Activated CD8-positive, alpha-beta memory T cell treated with anti-CD3 and anti-CD28 coated beads for 48 hours (primary cell): ENCODE measurements around the gene SORBS1.

ENCODE experiments used
- DNase-seq, 3 experiments: peaks; one replicate each; pipeline ENCODE4 v3.0.0-alpha.2; 2020; ENCODE audit warnings: low read depth in 2 of 3, low spot score in 2 of 3

Gene SORBS1

DNA sequence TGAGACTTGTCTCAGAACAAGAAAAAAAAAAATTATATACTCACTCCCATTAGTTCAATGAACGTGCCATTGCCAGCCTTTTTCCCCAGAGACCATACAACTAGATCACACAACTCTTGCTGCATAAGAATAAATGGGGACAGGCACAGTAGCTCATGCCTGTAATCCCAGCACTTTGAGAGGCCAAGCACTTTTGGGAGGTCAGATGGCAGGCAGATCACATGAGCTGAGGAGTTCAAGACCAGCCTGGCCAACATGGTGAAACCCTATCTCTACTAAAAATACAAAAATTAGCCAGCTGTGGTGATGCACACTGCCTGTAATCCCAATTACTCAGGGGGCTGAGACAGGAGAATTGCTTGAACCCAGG is 284.0 kb downstream of the SORBS1 start:
- no peak for DNase-seq

DNA sequence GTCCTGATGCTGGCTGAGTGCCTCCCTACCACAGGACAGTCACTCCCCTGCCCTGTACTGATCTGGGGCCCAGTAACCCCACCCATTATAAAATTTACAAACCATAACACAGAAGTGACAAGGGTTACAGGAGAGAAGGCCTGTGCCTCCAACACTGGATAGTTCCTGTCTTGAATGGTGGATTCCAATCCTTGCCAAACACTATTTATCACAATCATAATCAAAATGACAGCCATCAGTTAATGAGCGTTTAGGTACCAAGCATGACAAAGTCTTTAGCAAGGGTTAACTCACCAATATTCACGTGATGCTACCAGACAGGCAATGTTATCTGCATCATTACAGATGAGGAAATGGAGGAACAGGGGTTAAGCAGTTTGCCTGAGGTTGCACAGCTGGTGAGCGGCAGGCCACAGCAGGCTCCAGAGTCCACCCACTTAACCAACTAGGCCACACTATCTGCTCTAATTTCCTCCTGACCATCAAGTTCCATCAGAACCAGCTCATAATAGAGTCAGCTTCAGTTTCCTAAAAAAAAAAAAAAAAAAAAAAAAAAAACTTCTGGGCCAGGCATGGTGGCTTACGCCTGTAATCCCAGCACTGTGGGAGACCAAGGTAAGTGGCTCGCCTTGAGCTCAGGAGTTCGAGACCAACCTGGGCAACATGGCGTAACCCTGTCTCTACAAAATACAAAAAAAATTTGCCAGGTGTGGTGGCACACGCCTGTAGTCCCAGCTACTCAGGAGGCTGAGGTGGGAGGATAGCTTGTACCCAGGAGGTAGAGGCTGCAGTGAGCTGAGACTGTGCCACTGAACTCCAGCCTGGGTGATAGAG is 284.6 kb downstream of the SORBS1 start:
- DNase-seq, result no peak

DNA sequence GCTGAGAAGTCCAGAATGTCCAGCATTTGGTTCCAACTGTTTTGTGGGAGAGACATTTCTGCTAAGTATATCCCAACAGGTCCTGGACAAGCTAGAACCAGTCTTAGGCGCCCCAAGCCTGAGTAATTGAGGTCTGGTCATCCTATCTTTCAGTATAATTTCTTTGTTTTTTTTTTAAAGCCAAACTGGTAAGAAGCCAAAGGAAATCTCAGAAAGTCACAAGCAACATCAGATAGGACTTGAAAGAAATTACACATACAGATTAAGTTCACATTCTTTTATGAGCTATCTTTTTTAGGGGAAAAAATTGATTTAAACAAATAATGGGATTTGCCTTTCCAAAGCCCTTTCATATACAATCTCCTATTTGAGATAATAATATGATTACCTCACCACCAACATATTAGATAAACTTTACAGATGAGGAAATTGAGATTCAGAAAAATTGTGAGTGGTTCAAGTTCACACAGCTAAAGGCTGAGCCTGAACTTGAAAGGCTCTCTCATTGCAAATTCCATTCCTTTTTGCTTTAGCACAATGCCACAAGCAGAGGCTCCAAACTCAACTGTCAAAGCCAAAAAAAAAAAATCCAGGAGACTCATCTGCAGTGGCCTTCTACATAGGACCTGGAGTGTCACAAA is 285.3 kb downstream of the SORBS1 start:
- no peak for DNase-seq

DNA sequence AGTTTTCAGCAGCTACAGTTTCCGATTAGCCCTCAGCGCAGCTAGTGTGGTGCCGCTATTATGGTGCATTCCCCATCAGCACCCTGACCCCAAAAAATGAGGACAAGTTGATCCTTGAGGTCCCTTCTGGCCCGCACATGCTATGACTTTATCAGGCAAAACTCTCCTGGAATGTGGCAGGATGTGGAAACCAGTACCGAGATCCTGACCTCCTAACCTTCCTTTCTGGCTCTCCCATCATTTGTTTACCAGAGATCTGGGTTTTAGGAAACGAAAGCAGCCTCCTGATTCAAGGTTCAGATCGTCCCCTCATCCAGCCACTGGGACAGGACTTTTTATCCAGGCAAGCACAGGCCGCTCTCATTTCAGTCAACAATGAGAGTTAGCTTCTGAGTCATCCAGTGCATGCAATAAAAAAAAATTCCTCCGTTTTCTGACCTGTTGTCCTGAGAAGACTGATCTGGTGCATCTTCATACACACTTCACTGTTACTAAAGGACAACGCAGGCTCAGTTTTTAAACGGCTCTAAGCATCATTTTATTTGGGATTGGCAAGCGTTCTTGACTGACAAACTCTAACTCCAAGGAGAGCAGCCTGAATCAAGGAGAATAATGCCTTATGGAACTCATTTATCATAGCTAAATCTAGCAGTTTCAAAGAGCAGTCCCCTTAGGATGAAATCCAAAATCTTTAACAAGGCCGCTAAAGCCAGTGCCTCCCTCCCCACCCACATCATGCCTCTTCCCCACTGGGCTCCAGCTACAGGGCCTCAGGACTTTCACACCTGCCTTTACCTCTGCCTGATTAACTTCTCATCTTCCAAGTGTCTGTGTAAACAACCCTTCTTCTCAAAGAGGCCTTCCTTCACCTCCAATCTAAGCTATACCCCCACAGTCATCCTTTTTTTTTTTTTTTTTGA is 287.5 kb downstream of the SORBS1 start:
- no peak for DNase-seq

DNA sequence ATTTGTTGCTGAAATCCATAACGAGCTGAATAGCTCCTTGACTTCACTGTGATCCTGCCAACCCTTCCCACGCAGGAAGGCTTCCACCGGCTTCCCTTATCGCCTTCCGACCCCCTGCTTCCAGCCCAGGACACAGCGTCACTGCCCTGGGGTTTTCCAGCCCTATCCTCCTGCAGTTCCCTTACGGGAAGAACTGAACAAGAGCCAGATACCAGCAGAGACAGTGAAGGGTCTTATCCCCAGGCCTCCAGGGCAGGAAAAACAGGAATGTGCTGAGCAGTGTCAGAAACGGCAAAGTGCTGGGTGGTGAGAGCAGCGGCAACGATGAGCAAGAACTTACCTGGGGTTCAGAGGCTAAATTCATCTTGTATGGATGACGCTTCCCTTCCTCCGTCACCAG is 292.7 kb downstream of the SORBS1 start:
- DNase-seq, result no peak

DNA sequence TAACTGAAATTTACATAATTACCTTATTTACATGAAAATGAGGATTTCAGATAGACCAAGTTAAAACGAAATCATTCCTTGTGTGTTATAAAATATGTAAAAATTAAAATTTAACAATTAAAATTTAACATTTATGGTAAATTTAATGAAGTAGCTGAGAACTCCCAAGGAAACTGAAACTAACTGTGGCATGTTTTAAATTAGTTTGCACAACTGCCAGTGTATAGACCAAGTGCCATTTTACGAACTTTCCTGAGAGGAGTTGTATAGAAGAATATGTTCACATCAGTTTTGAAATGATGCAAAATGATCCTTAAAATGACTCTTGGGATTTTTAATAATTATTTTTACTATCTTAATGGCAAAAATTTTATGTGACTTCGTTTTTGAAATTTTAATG is 293.9 kb downstream of the SORBS1 start:
- no peak for DNase-seq

DNA sequence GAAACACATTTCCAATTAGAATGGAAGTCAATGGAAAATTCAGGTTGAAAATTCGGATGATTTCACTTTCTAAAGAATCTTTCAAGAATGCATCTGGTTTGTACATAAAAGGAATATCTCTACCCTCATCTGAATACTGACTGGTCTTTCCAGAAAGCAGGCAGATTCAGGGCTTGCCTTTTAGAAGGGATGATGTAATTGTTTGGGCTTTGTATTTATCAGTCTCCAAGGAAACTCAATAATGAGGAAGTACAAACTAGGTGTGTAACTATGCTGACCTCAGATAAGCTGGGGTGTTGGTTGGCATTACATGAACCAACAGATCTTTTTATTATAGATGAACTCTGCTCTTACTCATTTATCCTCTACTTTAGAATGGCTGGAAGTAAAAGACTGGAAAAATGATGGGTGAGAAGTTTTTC is 294.5 kb downstream of the SORBS1 start:
- DNase-seq, result no peak

DNA sequence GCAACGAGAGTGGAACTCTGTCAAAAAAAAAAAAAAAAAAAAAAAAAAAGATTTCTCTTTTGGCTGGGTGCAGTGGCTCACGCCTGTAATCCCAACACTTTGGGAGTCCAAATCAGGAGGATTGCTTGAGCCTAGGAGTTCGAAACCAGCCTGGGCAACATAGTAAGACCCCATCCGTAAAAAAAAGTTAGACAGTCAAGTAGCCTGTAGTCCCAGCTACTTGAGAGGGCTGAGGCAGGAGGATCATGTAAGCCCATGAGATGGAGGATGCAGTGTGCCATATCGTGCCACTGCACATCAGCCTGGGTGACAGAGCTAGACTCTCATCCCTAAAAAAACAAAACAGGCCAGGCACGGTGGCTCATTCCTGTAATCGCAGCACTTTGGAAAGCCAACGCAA is 295.6 kb downstream of the SORBS1 start:
- DNase-seq, result no peak

DNA sequence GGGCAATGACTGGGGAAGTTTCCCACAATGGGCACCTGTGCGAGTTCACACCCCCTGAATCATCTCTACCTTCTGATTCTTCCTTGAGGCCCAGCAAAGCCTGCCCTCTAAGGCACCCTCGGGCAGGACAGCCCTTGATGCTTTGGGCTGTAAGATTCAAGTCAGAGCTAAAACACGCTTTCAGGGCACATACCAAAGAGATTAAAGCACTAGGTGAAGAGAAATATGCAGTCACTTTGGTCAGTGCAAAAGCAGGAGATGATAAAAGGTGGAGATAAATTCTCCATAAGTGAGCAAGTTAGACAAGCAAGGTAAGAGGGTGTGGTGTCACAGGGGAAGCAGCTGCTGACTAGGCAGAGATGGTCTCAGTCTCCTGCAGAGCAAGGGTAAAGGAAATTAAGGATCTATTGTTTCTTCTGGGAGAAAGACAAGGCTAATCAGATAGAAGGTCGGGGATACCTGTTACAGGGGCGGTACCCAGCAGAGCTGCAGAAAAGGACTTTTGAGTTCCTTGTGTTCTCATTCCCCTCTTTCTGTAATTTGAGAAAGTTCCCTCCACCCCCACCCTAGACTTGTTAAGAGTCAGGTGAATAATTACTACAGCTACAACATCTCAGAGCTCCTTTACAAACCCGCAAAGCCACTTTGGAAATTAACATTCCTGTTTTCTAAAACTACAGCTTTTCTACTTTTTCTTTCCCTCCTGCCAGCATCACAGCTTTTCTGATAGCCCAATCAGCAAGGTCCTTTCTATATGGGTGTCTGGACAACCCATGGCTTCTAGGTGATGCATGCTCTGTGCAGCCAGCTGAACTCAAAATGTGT is 296.7 kb downstream of the SORBS1 start:
- no peak for DNase-seq

DNA sequence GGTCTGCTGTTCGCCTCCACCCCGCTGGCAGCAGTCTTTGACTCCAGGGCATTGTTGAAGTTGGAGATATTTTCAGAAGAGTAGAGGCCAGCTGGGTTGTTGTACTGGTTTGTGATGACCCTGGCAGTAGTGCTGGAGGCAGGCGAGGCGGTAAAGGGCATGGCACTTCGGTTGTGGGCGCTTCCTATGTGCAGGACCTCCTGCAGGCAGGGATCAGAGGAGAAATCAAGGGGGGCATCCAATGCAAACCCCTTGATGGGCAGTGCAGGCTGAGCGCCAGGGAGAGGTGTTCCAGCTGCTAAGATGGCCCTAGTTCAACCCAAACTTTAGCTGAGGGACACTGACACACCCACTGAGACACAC is 297.3 kb downstream of the SORBS1 start:
- no peak for DNase-seq

DNA sequence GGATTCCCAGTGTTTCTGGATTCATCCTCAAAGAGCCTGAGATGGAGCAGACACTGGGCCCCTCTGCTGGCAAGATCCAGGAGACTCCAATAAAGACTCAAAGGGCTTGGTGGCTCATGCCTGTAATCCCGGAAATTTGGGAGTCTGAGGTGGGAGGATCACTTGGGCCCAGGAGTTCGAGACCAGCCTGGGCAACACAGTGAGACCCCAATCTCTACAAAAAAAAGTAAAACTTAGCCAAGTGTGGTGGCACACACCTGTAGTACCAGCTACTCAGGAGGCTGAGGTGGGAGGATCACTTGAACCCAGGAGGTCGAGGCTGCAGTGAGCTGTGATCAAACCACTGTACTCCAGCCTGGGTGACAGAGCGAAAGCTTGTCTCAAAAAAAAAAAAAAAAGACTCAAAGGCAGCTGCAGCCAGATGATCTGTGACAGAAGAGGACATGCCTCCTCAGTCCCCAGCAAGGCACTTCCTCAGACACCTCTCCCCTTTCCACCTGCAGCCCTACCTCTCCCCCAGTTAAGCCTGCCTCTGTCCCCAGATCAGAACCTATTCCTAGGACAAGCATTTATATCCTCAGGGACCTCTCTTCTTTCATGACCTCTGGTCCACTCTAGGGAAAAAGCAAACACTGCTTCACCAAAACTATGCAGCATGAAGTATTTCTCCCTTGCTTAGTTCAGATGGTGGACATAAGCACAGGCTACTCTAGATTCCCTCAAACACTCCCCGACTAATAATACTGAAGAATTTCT is 298.2 kb downstream of the SORBS1 start:
- no peak for DNase-seq

DNA sequence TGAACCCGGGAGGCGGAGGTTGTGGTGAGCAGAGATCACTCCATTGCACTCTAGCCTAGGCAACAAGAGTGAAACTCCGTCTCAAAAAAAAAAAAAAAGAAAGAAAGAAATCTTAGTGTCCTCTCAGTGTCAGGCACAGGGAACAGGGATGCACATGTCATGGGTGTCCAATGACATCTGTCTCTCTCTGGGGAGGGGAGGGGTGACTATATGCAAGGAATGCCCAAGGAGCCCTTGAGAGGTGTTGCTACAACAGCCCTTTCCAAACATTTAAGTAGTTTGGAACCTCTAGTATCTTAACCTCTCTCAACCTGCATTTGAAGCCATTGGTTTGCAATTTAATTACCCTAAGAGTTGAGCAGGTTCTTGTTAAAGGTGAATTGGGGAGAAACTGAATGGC is 299.2 kb downstream of the SORBS1 start:
- no peak for DNase-seq
